ENCODE measurements around the gene ATXN1. TPM values are rescaled to one million over a fixed set of nuclear protein-coding genes. Genes with fewer than 3 reads are reported as not detected.
"Not testable (repeated sequence)": the region's sequence is repeated elsewhere in the genome, so short reads cannot be mapped to it uniquely, and the experiment has no call there.

Gene ATXN1
- polyA plus RNA-seq, 1 donor = 13.6 TPM

GRCh38 chr6:16706911-16707783, 54.1 kb downstream of the ATXN1 start:
- WGBS (ENCODE audit: insufficient coverage, low lambda C conversion rate) = 94% methylated on average over 3 of the region's 3 CpGs
- Histone ChIP-seq H3K4me1 (ENCODE audit: control insufficient read depth, insufficient read depth, low read length) (peaks cover 4% of the 10 kb centered on the region), H3K4me3 (ENCODE audit: low read length) (no peak overlapping the region), H3K27me3 (ENCODE audit: control insufficient read depth, insufficient read depth, low read length) (no peaks in the 10 kb centered on the region), H3K9me3 (ENCODE audit: control insufficient read depth, low read depth, low read length) (no peaks in the 10 kb centered on the region), H3K27ac (ENCODE audit: low read length) (no peak overlapping the region), H3K36me3 (ENCODE audit: control insufficient read depth, insufficient read depth, low read length) (no peaks in the 10 kb centered on the region)
- DNase-seq = no peak

DNA sequence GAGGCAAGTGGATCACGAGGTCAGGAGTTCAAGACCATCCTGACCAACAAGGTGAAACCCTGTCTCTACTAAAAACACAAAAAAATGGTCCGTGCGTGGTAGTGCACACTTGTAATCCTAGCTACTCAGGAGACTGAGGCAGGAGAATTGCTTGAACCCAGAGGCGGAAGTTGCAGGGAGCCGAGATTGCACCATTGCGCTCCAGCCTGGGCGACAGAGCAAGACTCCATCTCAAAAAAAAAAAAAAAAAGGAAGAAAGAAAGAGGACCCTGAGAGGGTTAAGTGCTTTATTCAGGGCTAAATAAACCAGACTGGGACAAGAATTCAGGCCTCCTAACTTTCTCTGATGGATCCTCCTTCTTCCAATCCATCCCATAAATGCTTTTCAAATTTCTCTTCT, 54.8 kb downstream of the ATXN1 start:
- H3K4me3 ChIP-seq (ENCODE audit: low read length); H3K36me3 ChIP-seq (ENCODE audit: control insufficient read depth, insufficient read depth, low read length); H3K27me3 ChIP-seq (ENCODE audit: control insufficient read depth, insufficient read depth, low read length); H3K4me1 ChIP-seq (ENCODE audit: control insufficient read depth, insufficient read depth, low read length); DNase-seq; H3K27ac ChIP-seq (ENCODE audit: low read length); H3K9me3 ChIP-seq (ENCODE audit: control insufficient read depth, low read depth, low read length): not testable (repeated sequence)
- 100% methylated on average over 2 of the region's 7 CpGs for WGBS (ENCODE audit: insufficient coverage, low lambda C conversion rate)

GRCh38 chr6:16706029-16706428, 55.2 kb downstream of the ATXN1 start:
- Histone ChIP-seq H3K27me3 (ENCODE audit: control insufficient read depth, insufficient read depth, low read length) (no peaks in the 10 kb centered on the region), H3K9me3 (ENCODE audit: control insufficient read depth, low read depth, low read length) (no peaks in the 10 kb centered on the region), H3K4me1 (ENCODE audit: control insufficient read depth, insufficient read depth, low read length) (peaks cover 4% of the 10 kb centered on the region), H3K4me3 (ENCODE audit: low read length) (no peak overlapping the region), H3K36me3 (ENCODE audit: control insufficient read depth, insufficient read depth, low read length) (no peaks in the 10 kb centered on the region), H3K27ac (ENCODE audit: low read length) (no peak overlapping the region)
- no CpG with 5 or more reads among the region's 4 CpGs for WGBS (ENCODE audit: insufficient coverage, low lambda C conversion rate)
- DNase-seq = no peak

GRCh38 chr6:16705081-16705993, 55.9 kb downstream of the ATXN1 start:
- no CpG with 5 or more reads among the region's 6 CpGs for WGBS (ENCODE audit: insufficient coverage, low lambda C conversion rate)
- H3K36me3 ChIP-seq (ENCODE audit: control insufficient read depth, insufficient read depth, low read length) = no peaks in the 10 kb centered on the region
- no peak overlapping the region for H3K4me3 ChIP-seq (ENCODE audit: low read length)

DNA sequence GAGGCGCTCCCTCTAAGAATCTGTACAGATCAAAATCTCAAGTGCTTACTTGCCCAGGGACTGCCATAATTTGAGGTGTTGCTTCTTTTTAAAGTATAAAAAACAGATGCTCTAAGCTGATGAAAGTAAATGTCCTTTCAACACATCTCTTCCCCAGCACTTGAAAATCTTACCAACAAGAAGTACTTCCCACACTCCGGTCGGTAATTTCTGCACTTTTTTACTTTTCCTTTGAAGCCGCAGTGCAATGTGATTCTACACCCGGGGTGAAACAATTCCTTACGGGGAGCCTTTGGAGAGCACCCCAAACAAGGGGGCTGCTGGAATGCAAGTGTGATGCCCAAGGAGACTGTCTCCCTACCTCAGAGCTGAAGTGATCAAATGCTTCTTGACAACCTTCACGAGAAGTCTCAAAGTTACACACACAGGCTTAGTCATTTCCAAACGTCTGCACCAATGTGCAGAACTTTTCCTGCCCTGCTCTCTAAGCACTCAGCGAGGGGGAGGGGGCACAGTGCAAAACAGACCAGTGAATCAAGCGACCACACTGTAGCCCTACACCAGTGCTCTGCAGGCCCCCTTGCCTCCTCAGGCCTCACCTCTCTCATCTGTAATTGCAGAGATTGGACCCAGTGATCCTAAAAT, 56.7 kb downstream of the ATXN1 start:
- Histone ChIP-seq H3K4me1 (ENCODE audit: control insufficient read depth, insufficient read depth, low read length) (peaks cover 5% of the 10 kb centered on the region), H3K27me3 (ENCODE audit: control insufficient read depth, insufficient read depth, low read length) (no peaks in the 10 kb centered on the region), H3K36me3 (ENCODE audit: control insufficient read depth, insufficient read depth, low read length) (no peaks in the 10 kb centered on the region), H3K4me3 (ENCODE audit: low read length) (no peak overlapping the region), H3K9me3 (ENCODE audit: control insufficient read depth, low read depth, low read length) (no peaks in the 10 kb centered on the region), H3K27ac (ENCODE audit: low read length) (no peak overlapping the region)
- no peak for DNase-seq
- 100% methylated on average over 2 of the region's 10 CpGs for WGBS (ENCODE audit: insufficient coverage, low lambda C conversion rate)

More at GRCh38 chr6:16705081-16705993, 55.9 kb downstream of the ATXN1 start:
- H3K4me1 ChIP-seq (ENCODE audit: control insufficient read depth, insufficient read depth, low read length) = peaks cover 4% of the 10 kb centered on the region
- no peak for DNase-seq
- no peaks in the 10 kb centered on the region for H3K27me3 ChIP-seq (ENCODE audit: control insufficient read depth, insufficient read depth, low read length)
- H3K9me3 ChIP-seq (ENCODE audit: control insufficient read depth, low read depth, low read length) = no peaks in the 10 kb centered on the region
- no peak overlapping the region for H3K27ac ChIP-seq (ENCODE audit: low read length)

- H3K27me3 ChIP-seq (ENCODE audit: control insufficient read depth, insufficient read depth, low read length); H3K9me3 ChIP-seq (ENCODE audit: control insufficient read depth, low read depth, low read length); H3K36me3 ChIP-seq (ENCODE audit: control insufficient read depth, insufficient read depth, low read length); H3K4me1 ChIP-seq (ENCODE audit: control insufficient read depth, insufficient read depth, low read length); DNase-seq; H3K27ac ChIP-seq (ENCODE audit: low read length); H3K4me3 ChIP-seq (ENCODE audit: low read length): not testable (repeated sequence)
- no CpG with 5 or more reads among the region's 6 CpGs for WGBS (ENCODE audit: insufficient coverage, low lambda C conversion rate)
Observed at GRCh38 chr6:16702627-16703378, 58.5 kb downstream of the ATXN1 start.

- no peak for DNase-seq
- H3K27ac ChIP-seq (ENCODE audit: low read length) = no peak overlapping the region
- H3K9me3 ChIP-seq (ENCODE audit: control insufficient read depth, low read depth, low read length) = no peaks in the 10 kb centered on the region
- peaks cover 5% of the 10 kb centered on the region for H3K4me1 ChIP-seq (ENCODE audit: control insufficient read depth, insufficient read depth, low read length)
- WGBS (ENCODE audit: insufficient coverage, low lambda C conversion rate) = 92% methylated on average over 2 of the region's 5 CpGs
- H3K4me3 ChIP-seq (ENCODE audit: low read length) = no peak overlapping the region
- H3K36me3 ChIP-seq (ENCODE audit: control insufficient read depth, insufficient read depth, low read length) = no peaks in the 10 kb centered on the region
- H3K27me3 ChIP-seq (ENCODE audit: control insufficient read depth, insufficient read depth, low read length) = no peaks in the 10 kb centered on the region
Observed at GRCh38 chr6:16700916-16701234, 60.4 kb downstream of the ATXN1 start.

DNA sequence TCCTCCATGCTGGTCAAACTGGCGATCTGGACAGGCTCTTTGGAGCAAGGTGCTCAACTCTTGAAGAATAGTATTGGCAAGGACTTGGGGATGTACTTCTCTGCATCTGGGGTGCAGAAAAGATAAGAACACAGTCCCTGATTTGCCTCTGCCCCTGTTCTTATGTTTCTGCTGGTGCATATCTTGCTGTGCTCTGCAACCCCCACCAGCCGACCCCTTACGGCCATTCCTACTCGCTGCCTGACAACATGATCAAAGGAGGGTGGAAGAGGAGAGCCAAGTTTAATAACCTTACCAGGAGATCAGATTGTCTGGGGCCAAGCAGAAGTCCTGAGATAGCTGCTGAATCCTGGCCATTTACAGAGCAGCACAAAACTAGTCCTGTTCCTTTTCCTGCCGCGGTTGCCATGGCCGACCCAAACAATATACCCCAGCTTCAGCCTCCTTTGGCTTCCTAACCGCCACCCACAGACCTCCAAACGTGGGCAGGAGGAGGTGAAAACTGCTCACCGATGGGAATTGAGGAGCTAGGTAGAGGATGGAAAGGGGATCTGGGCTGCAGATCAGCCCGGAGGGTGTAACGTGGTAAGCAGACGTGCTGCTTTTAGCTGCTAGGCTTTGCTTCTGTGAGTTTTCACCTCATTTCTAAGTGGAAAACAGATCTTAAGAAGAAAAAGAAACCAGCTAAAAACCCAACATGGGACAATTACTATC, 60.9 kb downstream of the ATXN1 start:
- H3K4me1 ChIP-seq (ENCODE audit: control insufficient read depth, insufficient read depth, low read length) = peaks cover 3% of the 10 kb centered on the region
- H3K4me3 ChIP-seq (ENCODE audit: low read length) = no peak overlapping the region
- H3K9me3 ChIP-seq (ENCODE audit: control insufficient read depth, low read depth, low read length) = no peaks in the 10 kb centered on the region
- 83% methylated on average over 1 of the region's 13 CpGs for WGBS (ENCODE audit: insufficient coverage, low lambda C conversion rate)
- DNase-seq = no peak
- H3K27ac ChIP-seq (ENCODE audit: low read length) = peak overlapping the region; percentile 26
- no peaks in the 10 kb centered on the region for H3K36me3 ChIP-seq (ENCODE audit: control insufficient read depth, insufficient read depth, low read length)
- no peaks in the 10 kb centered on the region for H3K27me3 ChIP-seq (ENCODE audit: control insufficient read depth, insufficient read depth, low read length)

DNA sequence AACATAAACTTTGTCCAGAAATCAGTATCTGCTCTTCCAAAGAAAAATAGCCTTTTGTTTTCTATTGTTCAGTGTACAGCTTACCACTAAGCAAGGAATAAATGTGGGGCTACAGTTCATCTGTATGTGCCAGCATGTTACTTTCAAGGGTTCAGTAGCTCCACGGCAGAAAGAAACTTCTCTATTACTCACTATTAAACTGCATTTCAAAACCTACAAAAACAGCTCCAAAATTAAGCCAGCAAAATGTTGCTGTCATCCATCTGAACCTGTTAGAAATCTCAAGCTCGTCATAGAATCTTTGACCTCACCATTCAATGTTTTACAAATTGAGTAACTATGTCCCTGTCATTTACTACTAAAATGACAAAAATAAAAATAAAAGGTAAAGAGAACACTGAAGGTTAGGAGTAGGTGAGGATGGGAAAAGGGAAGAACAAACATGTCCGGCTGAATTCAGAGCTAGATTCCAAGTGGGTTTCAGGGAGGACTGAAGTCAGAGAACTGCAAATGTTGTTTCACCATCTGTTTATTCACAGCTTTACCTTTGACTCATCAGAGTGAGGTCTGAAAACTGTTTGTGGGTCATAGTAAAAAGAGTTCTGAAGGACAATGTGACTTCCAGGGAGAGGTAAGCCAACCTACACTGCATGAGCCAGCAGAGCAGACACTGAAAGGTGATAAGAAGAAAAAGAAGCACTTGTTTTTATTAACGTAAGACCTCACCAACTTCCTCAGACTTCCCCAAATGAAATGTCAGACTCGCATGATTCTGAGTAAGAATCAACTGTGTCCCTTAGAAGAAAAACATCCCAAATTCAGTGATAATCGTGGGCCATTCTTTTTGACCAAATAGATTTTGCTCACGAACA, 62.0 kb downstream of the ATXN1 start:
- Histone ChIP-seq H3K27me3 (ENCODE audit: control insufficient read depth, insufficient read depth, low read length) (no peaks in the 10 kb centered on the region), H3K4me1 (ENCODE audit: control insufficient read depth, insufficient read depth, low read length) (peaks cover 3% of the 10 kb centered on the region), H3K27ac (ENCODE audit: low read length) (no peak overlapping the region), H3K36me3 (ENCODE audit: control insufficient read depth, insufficient read depth, low read length) (no peaks in the 10 kb centered on the region), H3K9me3 (ENCODE audit: control insufficient read depth, low read depth, low read length) (no peaks in the 10 kb centered on the region), H3K4me3 (ENCODE audit: low read length) (no peak overlapping the region)
- DNase-seq = no peak
- WGBS (ENCODE audit: insufficient coverage, low lambda C conversion rate) = 82% methylated on average over 3 of the region's 7 CpGs

Data from large intestine (tissue), 3 donors.